Left lung (tissue), 10 donors: ENCODE measurements around the gene ZFYVE16. TPM values are rescaled to one million over a fixed set of nuclear protein-coding genes. Genes with fewer than 3 reads are reported as not detected.
"Not testable (repeated sequence)": the region's sequence is repeated elsewhere in the genome, so short reads cannot be mapped to it uniquely, and the experiment has no call there.

Source experiments
- ATAC-seq: fragments of 200-7000 bp; cut with Tn5 transposase; one replicate; pipeline ENCODE4 v1.9.1; 2020; ENCODE audit warnings: moderate library complexity
- DNase-seq, 4 donors: peaks; one replicate each; pipeline ENCODE4 v3.0.0-alpha.2; 2013 to 2020
- H3K27ac ChIP-seq, 2 donors: fragments of 200-600 bp; sonication (generic) in 1 of 2; one replicate each; pipeline versions ENCODE4 v1.5.0 to v1.8.0; 2020 to 2021
- H3K27me3 ChIP-seq, 2 donors: fragments of 200-600 bp; sonication (generic) in 1 of 2; one replicate each; pipeline versions ENCODE4 v1.5.0 to v1.8.0; 2020 to 2021
- H3K36me3 ChIP-seq, 2 donors: fragments of 200-600 bp; sonication (generic) in 1 of 2; one replicate each; pipeline versions ENCODE4 v1.5.0 to v1.8.0; 2020 to 2021
- H3K4me1 ChIP-seq, 2 donors: fragments of 200-600 bp; one replicate each; pipeline ENCODE4 v1.8.0; 2021
- H3K4me3 ChIP-seq, 2 donors: fragments of 200-600 bp; sonication (generic) in 1 of 2; one replicate each; pipeline versions ENCODE4 v1.5.0 to v1.8.0; 2020 to 2021; ENCODE audit warnings: mild to moderate bottlenecking in 1 of 2
- H3K9me3 ChIP-seq, 2 donors: fragments of 200-600 bp; sonication (generic) in 1 of 2; one replicate each; pipeline versions ENCODE4 v1.5.0 to v1.8.0; 2020 to 2021
- CTCF ChIP-seq, 2 donors: fragments of 200-600 bp; sonication (generic) in 1 of 2; IDR thresholded peaks; one replicate each; pipeline versions ENCODE4 v1.5.0 to v1.8.0; 2021; ENCODE audit warnings: antibody characterized with exemption in 2 of 2
- intact Hi-C, 2 donors: fragments of 100-400 bp; cut with DNase I; formaldehyde crosslinking; loops; one replicate each; pipeline versions ENCODE4 v1.11.2 to v1.14.2; 2022
- polyA plus RNA-seq, 6 donors: library from polyadenylated mRNA; unstranded; fragments of 120-200 nt; gene quantifications; one replicate each; pipeline ENCODE4 v1.2.1, GENCODE V29; 2013; ENCODE audit not compliant: insufficient read length in 6 of 6
- total RNA-seq, 2 donors: library from RNA; stranded (reverse); fragmentation: NEBNext Ultra II Directional; extraction: Animal tissue kit (Norgen Biotek cat#: 25700); gene quantifications; one replicate each; pipeline ENCODE4 v1.2.1, GENCODE V29; 2021
- donor health status: DM: no; HTN: yes; CAD: no.
- donor health status: DM: no; HTN: no; CAD: no.

The ZFYVE16 gene
- total and polyA plus RNA-seq, 8 donors = 56.3 to 104 (median 73.5) TPM

GRCh38 chr5:80411589-80412219 is 3.8 kb downstream of the ZFYVE16 start:
- ATAC-seq = no peak
- H3K9me3 ChIP-seq = no peaks in the 10 kb centered on the region
- intact Hi-C loops = no loop called here
- no peak overlapping the region for H3K4me3 ChIP-seq
- DNase-seq = no peak
- H3K27me3 ChIP-seq = no peaks in the 10 kb centered on the region
- no peak overlapping the region for H3K27ac ChIP-seq
- H3K4me1 ChIP-seq = peaks cover 6 to 60% of the 10 kb centered on the region in 2 donors
- no peak for TF ChIP-seq CTCF (IDR thresholded peaks at IDR 0.05)
- no peaks in the 10 kb centered on the region for H3K36me3 ChIP-seq

GRCh38 chr5:80414113-80414512 is 6.2 kb downstream of the ZFYVE16 start:
- Histone ChIP-seq H3K4me3 (no peak overlapping the region), H3K9me3 (no peaks in the 10 kb centered on the region), H3K36me3 (no peaks in the 10 kb centered on the region), H3K4me1 (peaks cover 1 to 47% of the 10 kb centered on the region in 2 donors), H3K27me3 (no peaks in the 10 kb centered on the region), H3K27ac (no peak overlapping the region)
- DNase-seq = no peak
- ATAC-seq = no peak
- TF ChIP-seq CTCF (IDR thresholded peaks at IDR 0.05) = no peak
- intact Hi-C loops = no loop called here

GRCh38 chr5:80417973-80418372 is 10.1 kb downstream of the ZFYVE16 start:
- Histone ChIP-seq H3K4me1 (peaks cover 0 to 19% of the 10 kb centered on the region in 2 donors), H3K27ac (no peak overlapping the region), H3K27me3 (no peaks in the 10 kb centered on the region), H3K9me3 (peaks cover 0 to 2% of the 10 kb centered on the region in 2 donors), H3K4me3 (no peak overlapping the region), H3K36me3 (peaks cover 0 to 5% of the 10 kb centered on the region in 2 donors)
- intact Hi-C loops = no loop called here
- DNase-seq (no peak), ATAC-seq (no peak)
- TF ChIP-seq CTCF (IDR thresholded peaks at IDR 0.05) = no peak

GRCh38 chr5:80424365-80424764 is 16.5 kb downstream of the ZFYVE16 start:
- H3K27me3 ChIP-seq, H3K4me1 ChIP-seq, H3K27ac ChIP-seq, ATAC-seq, intact Hi-C loops, H3K4me3 ChIP-seq, H3K36me3 ChIP-seq, DNase-seq, H3K9me3 ChIP-seq: not testable (repeated sequence)

- DNase-seq (no peak), ATAC-seq (no peak)
- Histone ChIP-seq H3K27me3 (no peaks in the 10 kb centered on the region), H3K4me1 (peaks cover 0 to 17% of the 10 kb centered on the region in 2 donors), H3K9me3 (no peaks in the 10 kb centered on the region), H3K27ac (no peak overlapping the region), H3K4me3 (no peak overlapping the region), H3K36me3 (peaks cover 0 to 39% of the 10 kb centered on the region in 2 donors)
- intact Hi-C loops = no loop called here
- TF ChIP-seq CTCF (IDR thresholded peaks at IDR 0.05) = no peak
Observed at GRCh38 chr5:80435476-80435875, 27.6 kb downstream of the ZFYVE16 start.

GRCh38 chr5:80437326-80437725 is 29.5 kb downstream of the ZFYVE16 start:
- intact Hi-C loops = no loop called here
- ATAC-seq = no peak
- Histone ChIP-seq H3K36me3 (peaks cover 0 to 43% of the 10 kb centered on the region in 2 donors), H3K4me3 (no peak overlapping the region), H3K27ac (no peak overlapping the region), H3K4me1 (peaks cover 0 to 17% of the 10 kb centered on the region in 2 donors), H3K9me3 (no peaks in the 10 kb centered on the region), H3K27me3 (no peaks in the 10 kb centered on the region)
- no peak for TF ChIP-seq CTCF (IDR thresholded peaks at IDR 0.05)
- no peak for DNase-seq
